ENCODE measurements around the gene RERE. TPM values are rescaled to one million over a fixed set of nuclear protein-coding genes. Genes with fewer than 3 reads are reported as not detected.

Gene RERE
- total RNA-seq, 1 experiment from 2014 or later, result 161 TPM

GRCh38 chr1:8846263-8846662 lies 28.8 kb upstream of the RERE start:
- H3K4me1 Mint-ChIP-seq, result peaks cover 10% of the 10 kb centered on the region; the same call in 1 of the 2 replicates
- ATAC-seq (no peak), DNase-seq (ENCODE audit: low spot score) (no peak)
- H3K9me3 Mint-ChIP-seq, result peaks cover 1% of the 10 kb centered on the region; the same call in 1 of the 2 replicates
- POLR2A ChIA-PET, result no interaction called here
- H3K36me3 Mint-ChIP-seq, result no peaks in the 10 kb centered on the region; the same call in 1 of the 2 replicates
- TF ChIP-seq IRF2 (CRISPR knock-in tag; IDR thresholded peaks at IDR 0.05; ENCODE audit: borderline replicate concordance, low read depth), result no peak
- TF ChIP-seq GABPB1 (CRISPR knock-in tag; IDR thresholded peaks at IDR 0.05), result peak; percentile 57
- TF ChIP-seq SMAD4 (CRISPR knock-in tag; IDR thresholded peaks at IDR 0.05), result no peak
- no peak for TF ChIP-seq FOXK1 (CRISPR knock-in tag; IDR thresholded peaks at IDR 0.05)
- CTCF ChIA-PET, result interaction anchor here (1.1 to 1.3 kb wide), 2 partner anchors 13 to 21 kb away, joined by 3 read pairs; no protein-coding TSS in a partner anchor
- H3K27me3 Mint-ChIP-seq (ENCODE audit: low read depth), result no peaks in the 10 kb centered on the region; the same call in 1 of the 2 replicates
- H3K4me3 Mint-ChIP-seq, result no peak overlapping the region
- no peak overlapping the region for H3K27ac Mint-ChIP-seq

DNA sequence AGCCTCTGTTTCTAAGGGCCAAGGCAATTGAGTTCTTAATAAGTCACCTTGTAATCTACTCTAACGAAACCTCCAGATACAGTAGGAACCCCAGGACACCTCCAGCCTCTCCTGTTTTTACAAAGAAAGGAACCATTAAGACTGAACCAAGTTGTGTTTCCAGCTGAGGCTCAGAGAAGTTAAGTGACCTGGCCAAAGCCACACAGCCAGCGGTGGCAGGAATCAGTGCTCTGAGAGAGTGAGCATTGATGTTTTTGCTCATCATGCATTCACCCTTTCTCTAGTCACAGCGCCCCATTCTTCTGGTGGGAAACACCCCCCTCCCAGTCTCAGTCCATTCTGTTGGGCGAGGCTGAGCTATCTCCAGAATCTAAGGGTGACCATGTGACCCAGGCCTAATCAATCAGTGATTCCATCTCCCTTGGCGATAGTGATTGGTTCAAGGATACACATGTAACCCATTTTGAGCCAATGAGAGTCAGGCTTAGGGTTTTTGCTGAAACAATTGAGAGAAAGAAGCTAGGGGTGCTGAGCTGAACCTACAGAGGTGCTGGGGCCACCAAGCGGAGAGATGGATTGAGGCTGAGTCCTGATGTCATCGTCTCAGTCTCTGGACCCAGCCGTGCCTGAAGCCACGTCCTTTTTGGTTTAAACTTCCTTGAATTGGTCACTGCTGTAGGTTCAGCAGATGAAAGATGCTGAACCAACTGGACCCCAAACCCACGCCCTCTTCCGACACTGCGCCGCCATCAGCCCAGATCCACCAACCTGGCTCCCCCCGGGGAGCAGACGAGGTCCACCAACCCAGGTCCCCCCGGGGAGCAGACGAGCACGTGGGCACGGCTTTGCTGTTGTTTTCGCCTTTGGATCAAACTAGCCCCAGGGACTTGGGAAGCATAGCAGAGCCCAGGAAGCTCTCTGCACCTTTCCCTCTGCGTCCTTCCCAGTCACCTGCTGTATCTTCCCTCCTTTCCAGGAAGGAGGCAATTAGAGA lies 28.0 kb upstream of the RERE start:
- H3K27me3 Mint-ChIP-seq (ENCODE audit: low read depth), result no peaks in the 10 kb centered on the region; the same call in 1 of the 2 replicates
- H3K9me3 Mint-ChIP-seq, result peaks cover 6% of the 10 kb centered on the region; the same call in 1 of the 2 replicates
- TF ChIP-seq, protein P1, sequence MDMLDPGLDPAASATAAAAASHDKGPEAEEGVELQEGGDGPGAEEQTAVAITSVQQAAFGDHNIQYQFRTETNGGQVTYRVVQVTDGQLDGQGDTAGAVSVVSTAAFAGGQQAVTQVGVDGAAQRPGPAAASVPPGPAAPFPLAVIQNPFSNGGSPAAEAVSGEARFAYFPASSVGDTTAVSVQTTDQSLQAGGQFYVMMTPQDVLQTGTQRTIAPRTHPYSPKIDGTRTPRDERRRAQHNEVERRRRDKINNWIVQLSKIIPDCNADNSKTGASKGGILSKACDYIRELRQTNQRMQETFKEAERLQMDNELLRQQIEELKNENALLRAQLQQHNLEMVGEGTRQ (CRISPR knock-in tag; IDR thresholded peaks at IDR 0.05), result peak; percentile 62
- TF ChIP-seq, protein P2, sequence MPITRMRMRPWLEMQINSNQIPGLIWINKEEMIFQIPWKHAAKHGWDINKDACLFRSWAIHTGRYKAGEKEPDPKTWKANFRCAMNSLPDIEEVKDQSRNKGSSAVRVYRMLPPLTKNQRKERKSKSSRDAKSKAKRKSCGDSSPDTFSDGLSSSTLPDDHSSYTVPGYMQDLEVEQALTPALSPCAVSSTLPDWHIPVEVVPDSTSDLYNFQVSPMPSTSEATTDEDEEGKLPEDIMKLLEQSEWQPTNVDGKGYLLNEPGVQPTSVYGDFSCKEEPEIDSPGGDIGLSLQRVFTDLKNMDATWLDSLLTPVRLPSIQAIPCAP (CRISPR knock-in tag; IDR thresholded peaks at IDR 0.05), result no peak
- no peak for TF ChIP-seq JAZF1 (CRISPR knock-in tag; IDR thresholded peaks at IDR 0.05)
- no peak for TF ChIP-seq ZNF671 (CRISPR knock-in tag; IDR thresholded peaks at IDR 0.05)
- peaks cover 10% of the 10 kb centered on the region; the same call in 1 of the 2 replicates for H3K4me1 Mint-ChIP-seq
- H3K36me3 Mint-ChIP-seq, result peaks cover 2% of the 10 kb centered on the region; the same call in 1 of the 2 replicates
- ChIA-PET CTCF (interaction anchor here (0.5 to 1.3 kb wide), 7 partner anchors 12 to 864 kb away, joined by 3 read pairs; no protein-coding TSS in a partner anchor), POLR2A (no interaction called here)
- DNase-seq (ENCODE audit: low spot score), result no peak
- H3K27ac Mint-ChIP-seq, result no peak overlapping the region
- no peak; the same call in none of the 2 replicates for ATAC-seq
- no peak overlapping the region for H3K4me3 Mint-ChIP-seq

DNA sequence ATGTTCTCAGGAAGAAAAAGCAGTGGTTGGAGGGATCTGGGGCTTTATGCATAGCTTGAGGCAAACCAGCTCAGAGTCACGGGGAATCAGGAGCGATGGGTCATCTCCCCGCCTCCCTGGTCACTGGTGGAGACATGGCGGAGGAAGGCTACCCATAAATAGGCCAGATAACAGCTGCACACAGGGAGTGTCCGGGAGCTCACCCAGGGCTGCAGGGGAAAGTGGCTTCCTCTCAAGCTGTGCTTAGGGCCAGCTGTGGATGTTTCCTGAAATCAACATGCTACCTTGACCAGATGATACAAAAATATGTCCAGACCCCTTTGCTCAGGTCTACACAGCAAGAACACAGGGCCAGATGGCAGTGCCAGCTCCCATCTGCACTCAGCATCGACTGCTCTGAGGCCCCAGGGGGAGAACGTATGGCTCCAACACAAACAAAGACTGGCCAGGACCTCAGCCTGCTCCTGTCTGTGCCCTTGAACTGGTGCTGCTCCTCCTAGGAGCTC lies 27.1 kb upstream of the RERE start:
- CTCF ChIA-PET, result interaction anchor here (0.5 to 1.3 kb wide), 7 partner anchors 12 to 863 kb away, joined by 3 read pairs; no protein-coding TSS in a partner anchor
- no peak for TF ChIP-seq KAT7 (CRISPR knock-in tag; IDR thresholded peaks at IDR 0.05; ENCODE audit: borderline replicate concordance)
- TF ChIP-seq, protein P3, sequence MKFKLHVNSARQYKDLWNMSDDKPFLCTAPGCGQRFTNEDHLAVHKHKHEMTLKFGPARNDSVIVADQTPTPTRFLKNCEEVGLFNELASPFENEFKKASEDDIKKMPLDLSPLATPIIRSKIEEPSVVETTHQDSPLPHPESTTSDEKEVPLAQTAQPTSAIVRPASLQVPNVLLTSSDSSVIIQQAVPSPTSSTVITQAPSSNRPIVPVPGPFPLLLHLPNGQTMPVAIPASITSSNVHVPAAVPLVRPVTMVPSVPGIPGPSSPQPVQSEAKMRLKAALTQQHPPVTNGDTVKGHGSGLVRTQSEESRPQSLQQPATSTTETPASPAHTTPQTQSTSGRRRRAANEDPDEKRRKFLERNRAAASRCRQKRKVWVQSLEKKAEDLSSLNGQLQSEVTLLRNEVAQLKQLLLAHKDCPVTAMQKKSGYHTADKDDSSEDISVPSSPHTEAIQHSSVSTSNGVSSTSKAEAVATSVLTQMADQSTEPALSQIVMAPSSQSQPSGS (CRISPR knock-in tag; IDR thresholded peaks at IDR 0.05; ENCODE audit: borderline replicate concordance, low read depth), result no peak
- TF ChIP-seq ETV6 (CRISPR knock-in tag; IDR thresholded peaks at IDR 0.05), result no peak
- no peak for TF ChIP-seq ZNF416 (CRISPR knock-in tag; IDR thresholded peaks at IDR 0.05)
- TF ChIP-seq MXD4 (CRISPR knock-in tag; IDR thresholded peaks at IDR 0.05; ENCODE audit: borderline replicate concordance), result no peak
- no peak for TF ChIP-seq NFATC4 (CRISPR knock-in tag; IDR thresholded peaks at IDR 0.05)
- no peak for TF ChIP-seq IRF2 (CRISPR knock-in tag; IDR thresholded peaks at IDR 0.05; ENCODE audit: borderline replicate concordance, low read depth)
- TF ChIP-seq, protein P4, sequence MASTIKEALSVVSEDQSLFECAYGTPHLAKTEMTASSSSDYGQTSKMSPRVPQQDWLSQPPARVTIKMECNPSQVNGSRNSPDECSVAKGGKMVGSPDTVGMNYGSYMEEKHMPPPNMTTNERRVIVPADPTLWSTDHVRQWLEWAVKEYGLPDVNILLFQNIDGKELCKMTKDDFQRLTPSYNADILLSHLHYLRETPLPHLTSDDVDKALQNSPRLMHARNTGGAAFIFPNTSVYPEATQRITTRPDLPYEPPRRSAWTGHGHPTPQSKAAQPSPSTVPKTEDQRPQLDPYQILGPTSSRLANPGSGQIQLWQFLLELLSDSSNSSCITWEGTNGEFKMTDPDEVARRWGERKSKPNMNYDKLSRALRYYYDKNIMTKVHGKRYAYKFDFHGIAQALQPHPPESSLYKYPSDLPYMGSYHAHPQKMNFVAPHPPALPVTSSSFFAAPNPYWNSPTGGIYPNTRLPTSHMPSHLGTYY (CRISPR knock-in tag; IDR thresholded peaks at IDR 0.05), result no peak
- no peak for TF ChIP-seq NFYB (CRISPR knock-in tag; conservative IDR thresholded peaks at IDR 0.05; ENCODE audit: low read depth)
- TF ChIP-seq ZNF423 (CRISPR knock-in tag; IDR thresholded peaks at IDR 0.05), result no peak
- no peak for TF ChIP-seq CREM (CRISPR knock-in tag; IDR thresholded peaks at IDR 0.05)
- no peak for TF ChIP-seq NR3C1 (CRISPR knock-in tag; conservative IDR thresholded peaks at IDR 0.05; ENCODE audit: low read depth)
- TF ChIP-seq, protein P5, sequence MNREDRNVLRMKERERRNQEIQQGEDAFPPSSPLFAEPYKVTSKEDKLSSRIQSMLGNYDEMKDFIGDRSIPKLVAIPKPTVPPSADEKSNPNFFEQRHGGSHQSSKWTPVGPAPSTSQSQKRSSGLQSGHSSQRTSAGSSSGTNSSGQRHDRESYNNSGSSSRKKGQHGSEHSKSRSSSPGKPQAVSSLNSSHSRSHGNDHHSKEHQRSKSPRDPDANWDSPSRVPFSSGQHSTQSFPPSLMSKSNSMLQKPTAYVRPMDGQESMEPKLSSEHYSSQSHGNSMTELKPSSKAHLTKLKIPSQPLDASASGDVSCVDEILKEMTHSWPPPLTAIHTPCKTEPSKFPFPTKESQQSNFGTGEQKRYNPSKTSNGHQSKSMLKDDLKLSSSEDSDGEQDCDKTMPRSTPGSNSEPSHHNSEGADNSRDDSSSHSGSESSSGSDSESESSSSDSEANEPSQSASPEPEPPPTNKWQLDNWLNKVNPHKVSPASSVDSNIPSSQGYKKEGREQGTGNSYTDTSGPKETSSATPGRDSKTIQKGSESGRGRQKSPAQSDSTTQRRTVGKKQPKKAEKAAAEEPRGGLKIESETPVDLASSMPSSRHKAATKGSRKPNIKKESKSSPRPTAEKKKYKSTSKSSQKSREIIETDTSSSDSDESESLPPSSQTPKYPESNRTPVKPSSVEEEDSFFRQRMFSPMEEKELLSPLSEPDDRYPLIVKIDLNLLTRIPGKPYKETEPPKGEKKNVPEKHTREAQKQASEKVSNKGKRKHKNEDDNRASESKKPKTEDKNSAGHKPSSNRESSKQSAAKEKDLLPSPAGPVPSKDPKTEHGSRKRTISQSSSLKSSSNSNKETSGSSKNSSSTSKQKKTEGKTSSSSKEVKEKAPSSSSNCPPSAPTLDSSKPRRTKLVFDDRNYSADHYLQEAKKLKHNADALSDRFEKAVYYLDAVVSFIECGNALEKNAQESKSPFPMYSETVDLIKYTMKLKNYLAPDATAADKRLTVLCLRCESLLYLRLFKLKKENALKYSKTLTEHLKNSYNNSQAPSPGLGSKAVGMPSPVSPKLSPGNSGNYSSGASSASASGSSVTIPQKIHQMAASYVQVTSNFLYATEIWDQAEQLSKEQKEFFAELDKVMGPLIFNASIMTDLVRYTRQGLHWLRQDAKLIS (CRISPR knock-in tag; IDR thresholded peaks at IDR 0.05; ENCODE audit: borderline replicate concordance), result no peak
- POLR2A ChIA-PET, result no interaction called here
- H3K27ac Mint-ChIP-seq, result no peak overlapping the region
- H3K9me3 Mint-ChIP-seq, result peaks cover 9% of the 10 kb centered on the region; the same call in 1 of the 2 replicates
- H3K36me3 Mint-ChIP-seq, result peaks cover 2% of the 10 kb centered on the region; the same call in 1 of the 2 replicates
- H3K4me3 Mint-ChIP-seq, result no peak overlapping the region
- peaks cover 10% of the 10 kb centered on the region; the same call in 1 of the 2 replicates for H3K4me1 Mint-ChIP-seq
- H3K27me3 Mint-ChIP-seq (ENCODE audit: low read depth), result no peaks in the 10 kb centered on the region; the same call in 1 of the 2 replicates
- ATAC-seq, result no peak
- DNase-seq (ENCODE audit: low spot score), result no peak

Measured in WTC11 (cell line).